IMR-90 (cell line): ENCODE results near the gene OCIAD1. TPM values are rescaled to one million over a fixed set of nuclear protein-coding genes. Genes with fewer than 3 reads are reported as not detected.

Experiments
- ATAC-seq: fragments of 200-7000 bp; cut with Tn5 transposase; 2 replicates; pipeline ENCODE4 v1.9.1; 2020; ENCODE audit warnings: low read depth, mild to moderate bottlenecking, moderate library complexity
- BruUV-seq: library from RNA; stranded (reverse); fragments of 400-500 nt; replicated peaks from 2 replicates; lab custom pipeline; 2021; lab: Mats Ljungman, UMichigan
- CTCF ChIA-PET: fragments of 300-600 bp; formaldehyde crosslinking; extraction: SDS; loops from one replicate; lab custom pipeline; 2021; ENCODE audit warnings: antibody characterized with exemption; lab: Yijun Ruan, JAX
- POLR2A ChIA-PET: fragments of 300-600 bp; sonication (Branson Sonifier 250); formaldehyde crosslinking; loops from one replicate; lab custom pipeline; 2022; ENCODE audit warnings: antibody characterized with exemption; ENCODE audit not compliant: unreplicated experiment; lab: Charles Lee
- DNase-seq: peaks from one replicate; pipeline ENCODE4 v3.0.0; 2013
- H2AFZ ChIP-seq: replicated peaks from 2 replicates; pipeline ENCODE3; 2013; ENCODE audit warnings: low read length, mild to moderate bottlenecking; ENCODE audit not compliant: poor library complexity
- H2AK5ac ChIP-seq: 2 replicates; pipeline ENCODE4 v1.6.1; 2013; ENCODE audit warnings: low read depth, low read length, inconsistent platforms
- H2AK9ac ChIP-seq: replicated peaks from 2 replicates; pipeline ENCODE3; 2013; ENCODE audit warnings: mild to moderate bottlenecking, low read depth, low read length, moderate library complexity; ENCODE audit not compliant: poor library complexity
- H2BK120ac ChIP-seq: 2 replicates; pipeline ENCODE4 v1.6.1; 2013; ENCODE audit warnings: low read depth, low read length, inconsistent platforms
- H2BK15ac ChIP-seq: 3 replicates; pipeline ENCODE4 v1.6.1; 2013; ENCODE audit warnings: low read depth, low read length, inconsistent platforms
- H2BK20ac ChIP-seq: 2 replicates; pipeline ENCODE4 v1.6.1; 2013; ENCODE audit warnings: low read depth, mild to moderate bottlenecking, inconsistent platforms, low read length, moderate library complexity
- H2BK5ac ChIP-seq: 2 replicates; pipeline ENCODE4 v1.6.1; 2013; ENCODE audit warnings: mild to moderate bottlenecking, low read depth, low read length, inconsistent platforms; ENCODE audit not compliant: poor library complexity, severe bottlenecking
- H3K14ac ChIP-seq: replicated peaks from 2 replicates; pipeline ENCODE4 v1.6.1; 2013; ENCODE audit warnings: low read depth, low read length, inconsistent platforms
- H3K18ac ChIP-seq: 2 replicates; pipeline ENCODE4 v1.6.1; 2013; ENCODE audit warnings: low read depth, low read length, control low read depth
- H3K23ac ChIP-seq: 2 replicates; pipeline ENCODE4 v1.6.1; 2013; ENCODE audit warnings: low read depth, low read length, inconsistent platforms
- H3K27ac ChIP-seq: 2 replicates; pipeline ENCODE4 v1.5.1; 2013; ENCODE audit warnings: mild to moderate bottlenecking, control low read depth, low read length; ENCODE audit not compliant: insufficient read depth
- H3K27me3 ChIP-seq: 2 replicates; pipeline ENCODE4 v1.6.1; 2013; ENCODE audit warnings: low read length; ENCODE audit not compliant: control insufficient read depth, insufficient read depth
- H3K36me3 ChIP-seq: 2 replicates; pipeline ENCODE4 v1.6.1; 2013; ENCODE audit warnings: low read length, mixed read lengths; ENCODE audit not compliant: control insufficient read depth, insufficient read depth
- H3K4ac ChIP-seq: 2 replicates; pipeline ENCODE4 v1.6.1; 2013; ENCODE audit warnings: low read depth, low read length, inconsistent platforms
- H3K4me1 ChIP-seq: 2 replicates; pipeline ENCODE4 v1.6.1; 2013; ENCODE audit warnings: low read length, mixed read lengths; ENCODE audit not compliant: control insufficient read depth, insufficient read depth
- H3K4me2 ChIP-seq: 2 replicates; pipeline ENCODE4 v1.6.1; 2013; ENCODE audit warnings: low read depth, mild to moderate bottlenecking, control low read depth, low read length, moderate library complexity
- H3K4me3 ChIP-seq: 2 replicates; pipeline ENCODE4 v1.5.1; 2013; ENCODE audit warnings: low read depth, mild to moderate bottlenecking, control low read depth, low read length, moderate library complexity; ENCODE audit not compliant: insufficient read depth
- H3K56ac ChIP-seq: 2 replicates; pipeline ENCODE4 v1.6.1; 2013; ENCODE audit warnings: low read length, inconsistent platforms; ENCODE audit not compliant: insufficient read depth; ENCODE audit errors: extremely low read depth
- H3K79me1 ChIP-seq, 2 experiments: 2 replicates each; pipeline ENCODE4 v1.6.1; 2013; ENCODE audit warnings: low read length in 2 of 2, inconsistent platforms in 1 of 2, low read depth in 1 of 2
- H3K9ac ChIP-seq: 2 replicates; pipeline ENCODE4 v1.6.1; 2013; ENCODE audit warnings: low read depth, low read length, control low read depth
- H3K9me1 ChIP-seq: 2 replicates; pipeline ENCODE4 v1.6.1; 2013; ENCODE audit warnings: low read length, inconsistent platforms; ENCODE audit not compliant: insufficient read depth
- H3K9me3 ChIP-seq: 2 replicates; pipeline ENCODE4 v1.6.1; 2013; ENCODE audit warnings: low read length; ENCODE audit not compliant: control insufficient read depth, insufficient read depth
- H4K20me1 ChIP-seq: 2 replicates; pipeline ENCODE4 v1.6.1; 2013; ENCODE audit warnings: low read length, inconsistent platforms; ENCODE audit not compliant: insufficient read depth
- H4K5ac ChIP-seq: 2 replicates; pipeline ENCODE4 v1.6.1; 2013; ENCODE audit warnings: mild to moderate bottlenecking, low read depth, low read length, control low read depth
- H4K8ac ChIP-seq, 2 experiments: 2 replicates each; pipeline ENCODE4 v1.6.1; 2013; ENCODE audit warnings: low read depth in 2 of 2, low read length in 2 of 2, control low read depth in 1 of 2, inconsistent platforms in 1 of 2
- H4K91ac ChIP-seq: 2 replicates; pipeline ENCODE4 v1.6.1; 2013; ENCODE audit warnings: low read depth, low read length, inconsistent platforms; ENCODE audit not compliant: insufficient read depth
- CEBPB ChIP-seq: IDR thresholded peaks from 2 replicates; pipeline ENCODE4 v1.6.1; 2012; ENCODE audit warnings: low read depth, low read length, improper control_type of control experiment
- CHD1 ChIP-seq: IDR thresholded peaks from 2 replicates; pipeline ENCODE4 v1.6.1; 2012; ENCODE audit warnings: low read depth, low read length, improper control_type of control experiment
- CTCF ChIP-seq: conservative IDR thresholded peaks from 2 replicates; pipeline ENCODE4 v1.5.1; 2012; ENCODE audit warnings: mild to moderate bottlenecking, low read depth, low read length, improper control_type of control experiment
- ELK1 ChIP-seq: fragments of 150-350 bp; IDR thresholded peaks from 2 replicates; pipeline ENCODE4 v1.6.1; 2016; ENCODE audit warnings: low read depth, mild to moderate bottlenecking, low read length, moderate library complexity, borderline replicate concordance
- MAFK ChIP-seq: IDR thresholded peaks from 2 replicates; pipeline ENCODE4 v1.6.1; 2012; ENCODE audit warnings: low read depth, low read length, improper control_type of control experiment
- MAZ ChIP-seq: IDR thresholded peaks from 2 replicates; pipeline ENCODE4 v1.6.1; 2012; ENCODE audit warnings: low read depth, mild to moderate bottlenecking, low read length, improper control_type of control experiment, moderate library complexity, borderline replicate concordance
- MXI1 ChIP-seq: IDR thresholded peaks from 2 replicates; pipeline ENCODE4 v1.6.1; 2012; ENCODE audit warnings: low read depth, mild to moderate bottlenecking, low read length, moderate library complexity, borderline replicate concordance
- NFE2L2 ChIP-seq: fragments of 150-350 bp; IDR thresholded peaks from 2 replicates; pipeline ENCODE4 v1.6.1; 2016; ENCODE audit warnings: low read depth, mild to moderate bottlenecking, low read length
- RAD21 ChIP-seq: IDR thresholded peaks from 2 replicates; pipeline ENCODE4 v1.6.1; 2012; ENCODE audit warnings: low read length, improper control_type of control experiment
- RCOR1 ChIP-seq: IDR thresholded peaks from 2 replicates; pipeline ENCODE4 v1.6.1; 2012; ENCODE audit warnings: mild to moderate bottlenecking, low read length, improper control_type of control experiment; ENCODE audit not compliant: insufficient replicate concordance
- RFX5 ChIP-seq: IDR thresholded peaks from 2 replicates; pipeline ENCODE4 v1.8.0; 2012; ENCODE audit warnings: low read depth, mild to moderate bottlenecking, low read length, moderate library complexity
- SMC3 ChIP-seq: fragments of 150-350 bp; IDR thresholded peaks from 2 replicates; pipeline ENCODE4 v1.6.1; 2016; ENCODE audit warnings: low read depth, mild to moderate bottlenecking, antibody characterized with exemption, low read length, moderate library complexity
- WGBS, 2 experiments: methylation state at CpG; one replicate each; pipeline versions ENCODE4 v1.1.5 to v1.1.7; 2013; ENCODE audit warnings: missing lambda C conversion rate in 2 of 2; ENCODE audit not compliant: insufficient read length in 1 of 2; ENCODE audit errors: extremely low coverage in 2 of 2; 5-methylcytosine and 5-hydroxymethylcytosine counted together
- dilution Hi-C: fragments of 300-500 bp; cut with HindIII; formaldehyde crosslinking; loops from one replicate; pipeline ENCODE4 v1.14.3; 2018; ENCODE audit warnings: low sequenced_read_pairs; ENCODE audit not compliant: unreplicated experiment
- in situ Hi-C: fragments of 300-500 bp; cut with MboI; formaldehyde crosslinking; loops from 3 replicates; pipeline ENCODE4 v1.14.3; 2019; ENCODE audit warnings: low sequenced_read_pairs, inconsistent platforms, mixed read lengths
- intact Hi-C: fragments of 100-400 bp; cut with micrococcal nuclease; formaldehyde crosslinking; loops from 2 replicates; pipeline ENCODE4 v1.10.0; 2022
- polyA plus RNA-seq, 3 experiments: library from polyadenylated mRNA; depleted of rRNA; stranded (reverse); fragments of >200 nt; gene quantifications; 2 replicates each; pipeline ENCODE4 v1.2.3, GENCODE V29; 2012; ENCODE audit warnings: low replicate concordance in 1 of 3
- total RNA-seq: library from RNA; depleted of rRNA; stranded (reverse); fragments of >200 nt; gene quantifications from 2 replicates; pipeline ENCODE4 v1.2.3, GENCODE V29; 2012

The OCIAD1 gene
- total and polyA plus RNA-seq, 2 of the 4 experiments (the other 2 are of a cell fraction): 86.9 to 112 TPM

- H3K4ac ChIP-seq: no peak overlapping the region
- H3K18ac ChIP-seq: no peak overlapping the region
- ChIA-PET POLR2A (no interaction called here), CTCF (no interaction called here)
- H3K27ac ChIP-seq: no peak overlapping the region
- no peak overlapping the region for H2BK15ac ChIP-seq
- H2BK20ac ChIP-seq: no peak overlapping the region
- no peak overlapping the region for H3K4me3 ChIP-seq
- no peak overlapping the region for H4K91ac ChIP-seq
- peaks cover 0 to 7% of the 10 kb centered on the region in 2 experiments; a peak in 1 of 4 replicates for H3K79me1 ChIP-seq
- DNase-seq: no peak
- H3K23ac ChIP-seq: no peak overlapping the region
- no peak overlapping the region for H2AK5ac ChIP-seq
- no peak overlapping the region for H3K9ac ChIP-seq
- no peak overlapping the region for H2AFZ ChIP-seq
- no peak for ATAC-seq
- in situ Hi-C loops (no loop called here), dilution Hi-C loops (no loop called here), intact Hi-C loops (no loop called here)
- no peaks in the 10 kb centered on the region for H3K4me1 ChIP-seq
- H4K5ac ChIP-seq: no peak overlapping the region
- no peak overlapping the region for H3K56ac ChIP-seq
- no peaks in the 10 kb centered on the region for H3K27me3 ChIP-seq
- H2BK5ac ChIP-seq: no peak overlapping the region
- peaks cover 14% of the 10 kb centered on the region for H3K36me3 ChIP-seq
- no peak overlapping the region for H3K14ac ChIP-seq
- no peaks in the 10 kb centered on the region for H4K20me1 ChIP-seq
- no peak overlapping the region for H2BK120ac ChIP-seq
- no peak overlapping the region for H3K4me2 ChIP-seq
- no TSS peak for BruUV-seq
- no peak overlapping the region for H2AK9ac ChIP-seq
- TF ChIP-seq RFX5: no peak
- no peak for TF ChIP-seq RCOR1
- no peak for TF ChIP-seq CEBPB
- no peak for TF ChIP-seq RAD21
- no peak for TF ChIP-seq MAZ
- TF ChIP-seq NFE2L2: no peak
- no peak for TF ChIP-seq MAFK
- TF ChIP-seq ELK1: no peak
- no peak for TF ChIP-seq CHD1
- no peak for TF ChIP-seq SMC3
- TF ChIP-seq CTCF: no peak
- no peak for TF ChIP-seq MXI1
- 80% methylated on average over 1 of the region's 1 CpG; no CpG with 5 or more reads in 1 of the 2 experiments for WGBS, 2 experiments
- no peak overlapping the region for H4K8ac ChIP-seq
- H3K9me1 ChIP-seq: no peaks in the 10 kb centered on the region
- H3K9me3 ChIP-seq: no peaks in the 10 kb centered on the region
These were observed 20.8 kb downstream of the OCIAD1 start for GRCh38 chr4:48851651-48852050.
